Hindlimb muscle (tissue), 1 donor: Measurements from ENCODE around the gene NFATC3. TPM values are rescaled to one million over a fixed set of nuclear protein-coding genes. Genes with fewer than 3 reads are reported as not detected.
"Not testable (repeated sequence)": the region's sequence is repeated elsewhere in the genome, so short reads cannot be mapped to it uniquely, and the experiment has no call there.

Source experiments
- DNase-seq: peaks from one replicate; pipeline ENCODE4 v3.0.0-alpha.2; 2013
- polyA plus RNA-seq: library from polyadenylated mRNA; unstranded; fragments of 120-200 nt; gene quantifications from one replicate; pipeline ENCODE4 v1.2.1, GENCODE V29; 2013; ENCODE audit not compliant: insufficient read length

NFATC3 gene
- polyA plus RNA-seq, 1 donor, result 30.2 TPM

DNA sequence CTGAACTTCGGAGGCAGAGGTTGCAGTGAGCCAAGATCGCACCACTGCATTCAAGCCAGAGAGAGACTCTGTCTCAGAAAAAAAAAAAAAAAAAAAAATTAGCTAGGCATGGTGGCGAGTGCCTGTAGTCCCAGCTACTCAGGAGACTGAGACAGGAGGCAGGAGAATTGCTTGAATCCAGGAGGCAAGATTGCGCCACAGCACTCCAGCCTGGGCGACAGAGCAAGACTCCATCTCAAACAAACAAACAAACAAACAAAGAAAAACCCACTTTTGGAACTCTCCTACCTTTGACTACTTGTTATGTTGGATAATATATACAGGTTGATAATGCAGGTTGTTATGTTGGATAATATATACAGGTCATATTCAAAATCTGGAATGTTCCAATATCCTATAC lies 35.3 kb downstream of the NFATC3 start:
- not testable (repeated sequence) for DNase-seq

DNA sequence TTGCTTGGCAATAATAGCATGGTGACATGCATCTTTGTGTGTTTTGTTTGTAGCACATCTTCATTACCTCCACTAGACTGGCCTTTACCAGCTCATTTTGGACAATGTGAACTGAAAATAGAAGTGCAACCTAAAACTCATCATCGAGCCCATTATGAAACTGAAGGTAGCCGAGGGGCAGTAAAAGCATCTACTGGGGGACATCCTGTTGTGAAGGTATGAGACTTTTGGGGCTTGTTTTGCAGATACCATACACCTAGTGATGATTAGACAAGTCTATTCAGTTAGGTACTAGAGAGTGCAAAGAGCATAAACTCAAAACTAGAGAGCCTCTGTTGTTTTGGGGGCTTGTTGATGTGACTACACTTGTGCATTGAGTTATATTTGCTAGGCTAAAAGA lies 41.2 kb downstream of the NFATC3 start:
- DNase-seq, result no peak

DNA sequence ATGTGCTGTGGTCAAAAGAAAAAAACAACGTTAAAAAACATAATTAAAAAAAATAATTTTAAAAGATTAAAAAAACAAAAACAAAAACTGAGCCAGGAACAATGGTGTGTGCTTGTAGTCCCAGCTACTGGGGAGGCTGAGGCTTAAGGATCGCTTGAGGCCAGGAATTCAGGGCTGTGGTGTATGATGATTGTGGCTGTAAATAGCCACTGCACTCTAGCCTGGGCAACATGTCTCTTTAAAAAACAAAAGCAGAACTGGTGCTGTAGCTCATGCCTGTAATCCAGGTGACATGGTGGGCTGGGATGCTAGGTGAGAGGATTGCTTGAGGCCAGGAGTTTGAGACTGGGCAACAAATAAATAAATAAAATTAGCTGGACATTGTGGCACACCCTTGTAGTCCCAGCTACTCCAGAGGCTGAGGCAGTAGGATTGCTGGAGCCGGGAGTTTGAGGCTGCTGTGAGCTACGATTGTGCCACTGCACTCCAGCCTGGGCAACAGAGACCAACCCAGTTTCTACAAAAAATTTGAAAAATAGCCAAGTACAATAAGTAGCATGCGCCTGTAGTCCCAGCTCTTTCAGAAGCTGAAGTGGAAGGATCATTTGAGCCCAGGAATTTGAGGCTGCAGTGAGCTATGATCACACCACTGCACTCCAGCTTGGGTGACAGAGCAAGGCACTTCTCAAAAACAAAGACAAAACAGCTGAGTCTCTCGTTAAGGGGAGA lies 43.6 kb downstream of the NFATC3 start:
- no peak for DNase-seq

- DNase-seq, result no peak
Observed at GRCh38 chr16:68130520-68130919, 45.4 kb downstream of the NFATC3 start.

- no peak for DNase-seq
Observed at GRCh38 chr16:68131813-68132706, 46.9 kb downstream of the NFATC3 start.

DNA sequence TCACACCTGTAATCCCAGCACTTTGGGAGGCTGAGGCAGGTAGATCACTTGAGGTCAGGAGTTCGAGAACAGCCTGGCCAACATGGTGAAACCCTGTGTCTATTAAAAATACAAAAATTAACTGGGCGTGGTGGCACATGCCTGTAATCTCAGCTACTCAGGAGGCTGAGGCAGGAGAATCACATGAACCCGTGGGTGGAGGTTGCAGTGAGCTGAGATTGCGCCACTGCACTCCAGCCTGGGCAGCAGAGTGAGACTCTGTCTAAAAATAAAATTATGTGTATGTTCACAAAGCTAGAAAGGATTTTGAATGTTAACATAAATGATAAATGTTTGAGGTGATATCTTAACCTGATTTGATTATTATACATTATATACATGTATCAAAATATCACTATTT lies 47.8 kb downstream of the NFATC3 start:
- DNase-seq, result not testable (repeated sequence)

GRCh38 chr16:68134644-68135043 lies 49.5 kb downstream of the NFATC3 start:
- DNase-seq, result no peak

DNA sequence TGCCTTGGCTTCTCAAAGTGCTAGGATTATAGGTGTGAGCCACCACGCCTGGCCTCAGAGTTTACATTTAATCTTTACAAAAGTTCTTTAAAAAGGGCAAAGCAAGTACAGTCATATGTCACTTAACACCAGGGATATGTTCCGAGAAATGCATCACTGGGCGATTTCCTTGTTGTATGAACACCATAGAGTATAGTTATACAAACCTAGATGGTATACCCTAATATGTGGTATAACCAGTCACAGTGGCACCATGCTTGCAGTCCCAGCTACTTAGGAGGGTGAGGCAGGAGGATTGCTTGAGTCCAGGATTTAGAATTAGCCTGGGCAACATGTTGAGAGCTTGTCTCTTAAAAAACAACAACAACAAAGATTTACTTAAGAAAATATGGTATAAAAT lies 51.3 kb downstream of the NFATC3 start:
- no peak for DNase-seq

GRCh38 chr16:68144008-68144407 lies 58.8 kb downstream of the NFATC3 start:
- DNase-seq, result no peak

GRCh38 chr16:68146585-68146984 lies 61.4 kb downstream of the NFATC3 start:
- DNase-seq, result peak; percentile 25

GRCh38 chr16:68147444-68147843 lies 62.3 kb downstream of the NFATC3 start:
- no peak for DNase-seq

DNA sequence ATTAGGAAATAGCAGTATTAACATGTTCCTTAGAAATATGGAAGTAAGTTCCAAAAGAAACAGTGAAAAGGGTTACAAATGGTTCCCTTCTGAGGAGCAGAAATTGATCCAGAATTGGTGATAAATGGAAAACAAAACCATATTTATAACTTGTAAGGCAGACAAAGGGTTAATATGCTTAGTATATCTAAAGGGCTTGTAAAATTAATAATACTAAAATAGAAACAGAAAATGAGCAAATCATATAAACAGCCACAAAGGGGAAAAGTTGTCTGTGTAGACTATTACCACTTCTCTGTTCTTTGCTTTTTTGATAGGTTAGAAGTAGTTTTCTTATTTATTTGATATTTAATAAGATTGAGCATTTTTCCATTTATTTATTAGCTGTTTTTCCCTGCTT lies 64.4 kb downstream of the NFATC3 start:
- DNase-seq, result no peak

DNA sequence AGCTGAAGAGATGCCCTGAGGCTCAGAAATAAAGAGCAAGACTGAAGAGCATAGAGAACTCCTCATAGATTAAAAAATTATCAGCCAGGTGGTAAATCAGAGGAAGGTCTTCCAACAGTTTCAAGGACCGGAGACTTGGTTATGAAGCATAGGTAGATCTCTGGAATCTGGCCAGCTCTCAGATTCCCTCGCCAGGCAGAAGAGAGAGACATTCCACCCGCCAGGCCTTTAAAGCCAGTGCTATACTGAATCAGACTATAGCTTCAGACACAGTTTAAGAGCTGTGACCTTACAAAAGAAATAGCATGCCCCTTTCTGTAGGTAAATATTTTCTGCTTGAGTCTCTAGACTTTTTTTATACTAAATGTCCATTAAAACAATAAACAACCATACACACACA lies 70.3 kb downstream of the NFATC3 start:
- no peak for DNase-seq

GRCh38 chr16:68162413-68162812 lies 77.2 kb downstream of the NFATC3 start:
- no peak for DNase-seq

DNA sequence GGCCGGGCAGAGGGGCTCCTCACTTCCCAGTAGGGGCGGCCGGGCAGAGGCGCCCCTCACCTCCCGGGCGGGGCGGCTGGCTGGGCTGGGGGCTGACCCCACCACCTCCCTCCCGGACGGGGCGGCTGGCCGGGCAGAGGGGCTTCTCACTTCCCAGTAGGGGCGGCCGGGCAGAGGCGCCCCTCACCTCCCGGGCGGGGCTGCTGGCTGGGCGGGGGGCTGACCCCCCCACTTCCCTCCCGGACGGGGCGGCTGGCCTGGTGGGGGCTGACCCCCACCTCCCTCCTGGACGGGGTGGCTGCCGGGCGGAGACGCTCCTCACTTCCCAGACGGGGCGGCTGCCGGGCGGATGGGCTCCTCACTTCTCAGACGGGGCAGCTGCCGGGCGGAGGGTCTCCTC lies 78.1 kb downstream of the NFATC3 start:
- DNase-seq, result not testable (repeated sequence)

- no peak for DNase-seq
Observed at GRCh38 chr16:68166264-68166663, 81.1 kb downstream of the NFATC3 start.

GRCh38 chr16:68179196-68179795 lies 94.1 kb downstream of the NFATC3 start:
- no peak for DNase-seq

DNA sequence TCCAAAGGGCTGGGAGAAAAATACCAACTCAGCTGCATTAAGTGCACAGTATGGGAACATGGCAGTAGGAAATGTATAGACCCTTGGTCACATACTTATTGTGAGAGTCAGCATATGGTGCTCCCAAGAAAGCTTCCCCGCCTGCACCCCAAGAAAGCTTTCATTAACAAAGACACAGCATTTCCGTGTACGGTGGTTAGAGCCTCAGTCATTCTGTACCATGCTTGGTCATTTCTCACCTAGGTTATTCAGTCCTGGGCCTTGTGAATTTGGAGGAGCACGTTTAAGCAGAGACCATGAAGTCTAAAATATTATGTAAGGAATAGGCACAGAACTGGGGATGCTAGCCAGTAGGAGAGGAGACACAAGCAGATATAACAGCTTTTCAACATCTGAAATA lies 94.7 kb downstream of the NFATC3 start:
- no peak for DNase-seq

GRCh38 chr16:68183046-68183445 lies 97.9 kb downstream of the NFATC3 start:
- no peak for DNase-seq

DNA sequence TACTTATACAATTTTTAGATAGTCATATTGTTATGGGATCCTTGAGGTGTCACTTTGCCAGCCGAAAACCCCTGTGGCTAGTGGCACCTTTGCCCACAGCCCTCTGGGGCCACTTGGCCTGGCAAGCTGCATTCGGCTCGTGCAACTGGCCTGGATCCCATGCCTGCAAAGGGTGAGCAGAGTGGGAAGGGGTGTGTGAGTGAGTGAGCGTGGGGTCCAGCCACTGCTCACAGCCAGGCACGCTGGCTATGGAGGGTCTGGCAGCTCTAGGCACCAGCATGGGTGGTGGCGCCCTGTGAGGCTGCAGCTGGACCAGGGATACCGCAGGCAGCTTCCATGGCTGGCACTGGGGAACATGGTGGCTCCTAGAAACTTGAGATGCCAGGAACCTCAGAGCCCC lies 101.7 kb downstream of the NFATC3 start:
- no peak for DNase-seq

GRCh38 chr16:68187505-68187904 lies 102.3 kb downstream of the NFATC3 start:
- DNase-seq, result no peak

GRCh38 chr16:68188170-68188569 lies 103.0 kb downstream of the NFATC3 start:
- no peak for DNase-seq

DNA sequence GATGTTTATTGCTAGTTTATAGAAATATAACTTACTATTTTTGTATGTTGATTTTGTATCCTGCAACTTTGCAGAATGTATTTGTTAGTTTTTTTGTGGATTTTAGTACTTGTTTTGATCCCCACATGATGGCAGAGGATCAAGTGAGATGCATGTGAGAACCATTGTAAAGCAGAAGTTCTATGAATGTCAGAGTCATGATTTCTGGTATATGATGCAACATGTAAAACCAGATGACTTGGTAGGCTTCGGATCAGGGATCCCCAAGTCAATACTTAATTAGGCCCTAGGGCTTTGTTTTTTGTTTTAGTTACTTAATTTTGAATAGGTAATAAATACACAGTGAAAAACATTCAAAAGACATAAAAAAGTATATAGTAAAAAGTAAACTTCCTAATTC lies 104.9 kb downstream of the NFATC3 start:
- no peak for DNase-seq
